Panc1 (cell line): ENCODE measurements around the gene PGAM1. TPM values are rescaled to one million over a fixed set of nuclear protein-coding genes. Genes with fewer than 3 reads are reported as not detected.

Experiments
- ATAC-seq: fragments of 200-7000 bp; cut with Tn5 transposase; 2 replicates; pipeline ENCODE4 v1.9.1; 2020; ENCODE audit warnings: mild to moderate bottlenecking, moderate library complexity
- Bru-seq: library from RNA; stranded (reverse); fragments of 400-500 nt; gene quantifications from one replicate; lab custom pipeline; 2021; lab: Mats Ljungman, UMichigan
- BruChase-seq, 2 experiments: library from RNA; stranded (reverse); fragments of 400-500 nt; gene quantifications; one replicate each; lab custom pipeline; 2021; lab: Mats Ljungman, UMichigan
- BruUV-seq: library from RNA; stranded (reverse); fragments of 400-500 nt; replicated peaks from 2 replicates; lab custom pipeline; 2021; lab: Mats Ljungman, UMichigan
- CTCF ChIA-PET: fragments of 300-600 bp; sonication (Branson Sonifier 250); formaldehyde crosslinking; loops from one replicate; lab custom pipeline; 2022; ENCODE audit warnings: antibody characterized with exemption; lab: Charles Lee
- POLR2A ChIA-PET: fragments of 300-600 bp; sonication (Branson Sonifier 250); formaldehyde crosslinking; loops from one replicate; lab custom pipeline; 2022; ENCODE audit warnings: antibody characterized with exemption; lab: Charles Lee
- DNase-seq: peaks from one replicate; pipeline ENCODE4 v3.0.0-alpha.2; 2010; ENCODE audit warnings: low read depth, low spot score
- H3K27ac ChIP-seq: 2 replicates; pipeline ENCODE4 v1.5.1; 2011; ENCODE audit warnings: mild to moderate bottlenecking, low read length, inconsistent platforms
- H3K27me3 ChIP-seq: fragments of 200-500 bp; sonication (Bioruptor generic); 2 replicates; pipeline ENCODE4 v1.6.0; 2014; ENCODE audit warnings: low read length, inconsistent platforms; ENCODE audit not compliant: control insufficient read depth, insufficient read depth
- H3K36me3 ChIP-seq: fragments of 200-500 bp; sonication (Bioruptor generic); 2 replicates; pipeline ENCODE4 v1.5.1; 2014; ENCODE audit warnings: inconsistent platforms, mild to moderate bottlenecking, low read length, moderate library complexity; ENCODE audit not compliant: control insufficient read depth, insufficient read depth
- H3K4me1 ChIP-seq: 2 replicates; pipeline ENCODE4 v1.5.1; 2011; ENCODE audit warnings: inconsistent platforms, mild to moderate bottlenecking, low read length, moderate library complexity; ENCODE audit not compliant: control insufficient read depth, insufficient read depth
- H3K4me3 ChIP-seq, 2 experiments: 2 replicates each; pipeline ENCODE4 v1.5.1; 2011 to 2012; ENCODE audit warnings: low read depth in 2 of 2, low read length in 2 of 2, mild to moderate bottlenecking in 2 of 2, inconsistent platforms in 1 of 2, moderate library complexity in 1 of 2
- H3K9me3 ChIP-seq: fragments of 200-500 bp; sonication (Bioruptor generic); 2 replicates; pipeline ENCODE4 v1.5.1; 2014; ENCODE audit warnings: low read depth, mild to moderate bottlenecking, inconsistent platforms, low read length, moderate library complexity; ENCODE audit not compliant: control insufficient read depth, insufficient read depth
- POLR2AphosphoS5 ChIP-seq: IDR thresholded peaks from 2 replicates; pipeline ENCODE4 v1.6.1; 2012; ENCODE audit warnings: mild to moderate bottlenecking, low read depth, low read length, moderate library complexity
- SIN3A ChIP-seq: IDR thresholded peaks from 2 replicates; pipeline ENCODE4 v1.6.1; 2012; ENCODE audit warnings: low read depth, mild to moderate bottlenecking, low read length, moderate library complexity, borderline replicate concordance; ENCODE audit not compliant: insufficient read depth
- TCF7L2 ChIP-seq: IDR thresholded peaks from 2 replicates; pipeline ENCODE4 v1.6.1; 2011; ENCODE audit warnings: mild to moderate bottlenecking, low read depth, low read length, inconsistent platforms
- in situ Hi-C: cut with HindIII; loops from 2 replicates; pipeline ENCODE4 v1.10.0; 2016; ENCODE audit warnings: low sequenced_read_pairs, low pct_unique_long_range_greater_than_20kb
- intact Hi-C: fragments of 100-400 bp; cut with micrococcal nuclease; formaldehyde crosslinking; loops from one replicate; pipeline ENCODE4 v1.10.0; 2022; ENCODE audit not compliant: unreplicated experiment
- long read RNA-seq: library from polyadenylated mRNA; unstranded; transcript quantifications from one replicate; pipeline ENCODE4 v2.0.0, GENCODE V29; 2021; ENCODE audit not compliant: unreplicated experiment
- polyA plus RNA-seq: library from polyadenylated mRNA; unstranded; fragments of >200 nt; gene quantifications from one replicate; pipeline ENCODE4 v1.2.1, GENCODE V29; 2012; ENCODE audit warnings: missing spikeins; ENCODE audit not compliant: insufficient read length
- total RNA-seq: library from RNA; stranded (reverse); gene quantifications from one replicate; pipeline ENCODE4 v1.2.1, GENCODE V29; 2021; ENCODE audit not compliant: unreplicated experiment
- TF ChIP-seq, protein P1 (sequence below): fragments of 450-650 bp; IDR thresholded peaks from 2 replicates; pipeline ENCODE4 v1.5.1; 2017; ENCODE audit warnings: mild to moderate bottlenecking
- TF ChIP-seq, protein P2 (sequence below), 2 experiments: IDR thresholded peaks; 2 replicates each; pipeline ENCODE4 v1.6.1; 2011 to 2012; ENCODE audit warnings: low read depth in 2 of 2, control low read depth in 1 of 2, low read length in 1 of 2, mild to moderate bottlenecking in 1 of 2, moderate library complexity in 1 of 2; ENCODE audit not compliant: insufficient read depth in 1 of 2

PGAM1 gene
- total RNA-seq (726 TPM), Bru-seq, nascent RNA (percentile 98 among the genes with signal in this experiment), BruChase-seq, experiment 1, labeled RNA remaining after a 2-hour chase (percentile 97 among the genes with signal in this experiment), BruChase-seq, experiment 2, labeled RNA remaining after a 6-hour chase (percentile 99 among the genes with signal in this experiment)
- 865 TPM for polyA plus RNA-seq
- long read RNA-seq, transcript PGAM1-201 (4 exons, 1,830 nt): major isoform, 1,515 of 1,677 reads
- long read RNA-seq, partial matches to known transcripts: 154 of 1,677 reads
- long read RNA-seq, other reads (novel, unspliced or antisense): 7 of 1,677 reads

DNA sequence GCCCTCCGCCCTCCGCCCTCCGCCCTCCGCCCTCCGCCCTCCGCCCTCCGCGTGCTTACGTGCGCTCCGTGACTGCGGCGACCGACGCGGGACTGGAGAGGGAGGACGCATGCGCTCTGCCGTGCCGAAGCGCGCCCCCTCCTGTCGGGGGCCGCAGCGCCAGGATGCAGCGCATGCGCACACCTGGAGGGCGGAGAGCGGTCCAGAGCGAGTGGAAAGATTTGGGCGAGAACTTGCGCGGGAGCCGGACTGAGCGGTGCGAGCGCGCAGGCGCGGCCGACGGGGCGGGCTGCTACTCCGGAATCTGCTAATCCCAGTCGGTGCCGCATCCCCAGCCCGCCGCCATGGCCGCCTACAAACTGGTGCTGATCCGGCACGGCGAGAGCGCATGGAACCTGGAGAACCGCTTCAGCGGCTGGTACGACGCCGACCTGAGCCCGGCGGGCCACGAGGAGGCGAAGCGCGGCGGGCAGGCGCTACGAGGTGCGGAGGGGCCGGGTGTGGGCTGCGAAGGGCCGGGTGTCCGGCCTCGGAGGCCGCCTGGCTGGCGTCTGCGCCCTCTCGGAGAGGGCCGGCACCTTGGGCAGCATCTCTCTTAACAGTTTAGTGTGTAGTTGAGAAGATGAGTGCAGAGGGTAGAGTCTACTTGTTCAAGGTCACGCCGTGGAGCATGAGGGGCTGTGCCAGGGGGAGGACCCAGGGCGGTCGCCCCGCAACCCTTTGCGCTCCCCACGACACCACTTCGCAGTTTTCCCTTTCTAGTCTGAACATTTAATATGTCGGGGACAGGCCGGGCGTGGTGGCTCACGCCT lies at the start of gene PGAM1:
TSS of gene PGAM1 (plus strand) at position 228 of the 812 bp plus-strand sequence. CDS start at position 345, 117 bp downstream.
- Histone ChIP-seq H3K27me3 (no peaks in the 10 kb centered on the region), H3K4me1 (peaks cover 10% of the 10 kb centered on the region), H3K9me3 (no peaks in the 10 kb centered on the region), H3K36me3 (peaks cover 31% of the 10 kb centered on the region), H3K4me3 (peak within 1 kb of the TSS; percentile 83 to 89), H3K27ac (peak within 1 kb of the TSS; percentile 99)
- in situ Hi-C loops: no loop called here
- ATAC-seq (peak; percentile 96), DNase-seq (peak; percentile 96)
- TF ChIP-seq POLR2AphosphoS5: peak; percentile 81
- no peak for TF ChIP-seq TCF7L2
- TF ChIP-seq SIN3A: no peak; the same call in 1 of the 2 replicates
- TF ChIP-seq, protein P1, sequence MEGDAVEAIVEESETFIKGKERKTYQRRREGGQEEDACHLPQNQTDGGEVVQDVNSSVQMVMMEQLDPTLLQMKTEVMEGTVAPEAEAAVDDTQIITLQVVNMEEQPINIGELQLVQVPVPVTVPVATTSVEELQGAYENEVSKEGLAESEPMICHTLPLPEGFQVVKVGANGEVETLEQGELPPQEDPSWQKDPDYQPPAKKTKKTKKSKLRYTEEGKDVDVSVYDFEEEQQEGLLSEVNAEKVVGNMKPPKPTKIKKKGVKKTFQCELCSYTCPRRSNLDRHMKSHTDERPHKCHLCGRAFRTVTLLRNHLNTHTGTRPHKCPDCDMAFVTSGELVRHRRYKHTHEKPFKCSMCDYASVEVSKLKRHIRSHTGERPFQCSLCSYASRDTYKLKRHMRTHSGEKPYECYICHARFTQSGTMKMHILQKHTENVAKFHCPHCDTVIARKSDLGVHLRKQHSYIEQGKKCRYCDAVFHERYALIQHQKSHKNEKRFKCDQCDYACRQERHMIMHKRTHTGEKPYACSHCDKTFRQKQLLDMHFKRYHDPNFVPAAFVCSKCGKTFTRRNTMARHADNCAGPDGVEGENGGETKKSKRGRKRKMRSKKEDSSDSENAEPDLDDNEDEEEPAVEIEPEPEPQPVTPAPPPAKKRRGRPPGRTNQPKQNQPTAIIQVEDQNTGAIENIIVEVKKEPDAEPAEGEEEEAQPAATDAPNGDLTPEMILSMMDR: peak; percentile 97
- TF ChIP-seq, protein P2, sequence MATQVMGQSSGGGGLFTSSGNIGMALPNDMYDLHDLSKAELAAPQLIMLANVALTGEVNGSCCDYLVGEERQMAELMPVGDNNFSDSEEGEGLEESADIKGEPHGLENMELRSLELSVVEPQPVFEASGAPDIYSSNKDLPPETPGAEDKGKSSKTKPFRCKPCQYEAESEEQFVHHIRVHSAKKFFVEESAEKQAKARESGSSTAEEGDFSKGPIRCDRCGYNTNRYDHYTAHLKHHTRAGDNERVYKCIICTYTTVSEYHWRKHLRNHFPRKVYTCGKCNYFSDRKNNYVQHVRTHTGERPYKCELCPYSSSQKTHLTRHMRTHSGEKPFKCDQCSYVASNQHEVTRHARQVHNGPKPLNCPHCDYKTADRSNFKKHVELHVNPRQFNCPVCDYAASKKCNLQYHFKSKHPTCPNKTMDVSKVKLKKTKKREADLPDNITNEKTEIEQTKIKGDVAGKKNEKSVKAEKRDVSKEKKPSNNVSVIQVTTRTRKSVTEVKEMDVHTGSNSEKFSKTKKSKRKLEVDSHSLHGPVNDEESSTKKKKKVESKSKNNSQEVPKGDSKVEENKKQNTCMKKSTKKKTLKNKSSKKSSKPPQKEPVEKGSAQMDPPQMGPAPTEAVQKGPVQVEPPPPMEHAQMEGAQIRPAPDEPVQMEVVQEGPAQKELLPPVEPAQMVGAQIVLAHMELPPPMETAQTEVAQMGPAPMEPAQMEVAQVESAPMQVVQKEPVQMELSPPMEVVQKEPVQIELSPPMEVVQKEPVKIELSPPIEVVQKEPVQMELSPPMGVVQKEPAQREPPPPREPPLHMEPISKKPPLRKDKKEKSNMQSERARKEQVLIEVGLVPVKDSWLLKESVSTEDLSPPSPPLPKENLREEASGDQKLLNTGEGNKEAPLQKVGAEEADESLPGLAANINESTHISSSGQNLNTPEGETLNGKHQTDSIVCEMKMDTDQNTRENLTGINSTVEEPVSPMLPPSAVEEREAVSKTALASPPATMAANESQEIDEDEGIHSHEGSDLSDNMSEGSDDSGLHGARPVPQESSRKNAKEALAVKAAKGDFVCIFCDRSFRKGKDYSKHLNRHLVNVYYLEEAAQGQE (IDR thresholded peaks at IDR 0.05; ENCODE audit: insufficient read depth in 1 of 2, low read depth in 2 of 2, low read length in 1 of 2): no peak
- POLR2A ChIA-PET: no interaction called here
- TSS peak; percentile 80 for BruUV-seq
- CTCF ChIA-PET: interaction anchor here (0.6 kb wide), 1 partner anchor 119 kb away, joined by 4 read pairs; no protein-coding TSS in a partner anchor
- intact Hi-C loops: no loop called here

DNA sequence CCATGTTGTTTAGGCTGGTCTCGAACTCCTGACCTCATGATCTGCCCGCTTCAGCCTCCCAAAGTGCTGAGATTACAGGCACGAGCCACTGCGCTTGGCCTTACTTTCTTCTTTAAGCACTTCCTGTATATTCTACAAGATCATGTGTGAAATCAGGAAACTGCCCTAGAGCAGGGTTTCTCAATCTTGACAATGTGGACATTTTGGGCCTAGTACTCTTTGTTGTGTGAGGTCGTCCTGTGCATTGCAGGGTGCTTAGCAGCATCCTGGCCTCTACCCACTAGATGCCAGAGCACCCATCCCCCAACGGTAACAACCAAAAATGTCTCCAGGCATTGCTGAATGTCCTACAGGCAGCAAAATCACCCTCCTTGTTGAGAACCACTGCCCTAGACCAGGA lies 49.6 kb upstream of the PGAM1 start:
- BruUV-seq: no TSS peak
- ATAC-seq: no peak
- H3K4me1 ChIP-seq: no peaks in the 10 kb centered on the region
- ChIA-PET CTCF (no interaction called here), POLR2A (no interaction called here)
- intact Hi-C loops (no loop called here), in situ Hi-C loops (no loop called here)
- no peak overlapping the region for H3K27ac ChIP-seq
- H3K36me3 ChIP-seq: peaks cover 20% of the 10 kb centered on the region
- no peaks in the 10 kb centered on the region for H3K27me3 ChIP-seq
- no peak for DNase-seq
- TF ChIP-seq, protein P1: no peak
- TF ChIP-seq TCF7L2: no peak
- no peak for TF ChIP-seq SIN3A
- TF ChIP-seq, protein P2 (IDR thresholded peaks at IDR 0.05; ENCODE audit: insufficient read depth in 1 of 2, low read depth in 2 of 2, low read length in 1 of 2): no peak
- no peak for TF ChIP-seq POLR2AphosphoS5
- H3K9me3 ChIP-seq: no peaks in the 10 kb centered on the region
- no peak overlapping the region for H3K4me3 ChIP-seq
